ENCODE data around the gene NXPH4.
A peak's percentile ranks its signal among the peaks of the same experiment; 100 is the strongest.

Gene NXPH4

DNA sequence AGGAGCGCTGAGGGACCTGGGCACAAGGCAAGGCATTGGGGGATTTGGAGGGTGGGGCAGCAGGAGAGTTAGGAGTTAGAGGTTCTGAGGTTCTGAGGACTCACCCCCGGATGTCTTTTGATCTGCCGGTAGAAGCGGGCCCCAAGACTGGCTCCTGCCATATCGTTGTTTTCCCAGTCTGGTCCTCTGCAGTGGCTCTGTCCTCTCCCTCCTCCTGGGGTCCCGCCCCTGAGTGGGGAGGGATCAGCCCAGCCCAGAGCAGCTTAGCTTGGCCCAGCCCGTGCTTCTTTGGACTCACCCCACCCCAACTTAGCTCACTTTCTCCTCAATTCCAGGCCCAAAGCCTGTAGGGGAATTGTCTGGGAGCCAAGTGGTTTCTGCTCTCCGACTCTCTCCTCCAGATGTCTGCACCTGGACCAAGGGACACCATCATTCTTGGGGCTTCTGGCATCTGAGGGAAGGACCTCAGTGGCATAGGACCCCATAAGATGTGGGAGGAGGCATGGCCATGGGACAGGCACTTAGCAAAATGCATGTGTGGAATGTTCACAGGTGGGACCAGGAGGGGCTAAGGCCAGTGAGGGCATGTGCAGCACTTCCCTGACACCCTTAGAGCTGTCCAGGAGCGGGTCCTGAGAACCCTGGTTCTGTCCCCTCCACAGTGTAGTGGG lies 20.5 kb downstream of the NXPH4 start:
- H3K27ac ChIP-seq, result peak overlapping the region; percentile 100
- TF ChIP-seq, protein P1, sequence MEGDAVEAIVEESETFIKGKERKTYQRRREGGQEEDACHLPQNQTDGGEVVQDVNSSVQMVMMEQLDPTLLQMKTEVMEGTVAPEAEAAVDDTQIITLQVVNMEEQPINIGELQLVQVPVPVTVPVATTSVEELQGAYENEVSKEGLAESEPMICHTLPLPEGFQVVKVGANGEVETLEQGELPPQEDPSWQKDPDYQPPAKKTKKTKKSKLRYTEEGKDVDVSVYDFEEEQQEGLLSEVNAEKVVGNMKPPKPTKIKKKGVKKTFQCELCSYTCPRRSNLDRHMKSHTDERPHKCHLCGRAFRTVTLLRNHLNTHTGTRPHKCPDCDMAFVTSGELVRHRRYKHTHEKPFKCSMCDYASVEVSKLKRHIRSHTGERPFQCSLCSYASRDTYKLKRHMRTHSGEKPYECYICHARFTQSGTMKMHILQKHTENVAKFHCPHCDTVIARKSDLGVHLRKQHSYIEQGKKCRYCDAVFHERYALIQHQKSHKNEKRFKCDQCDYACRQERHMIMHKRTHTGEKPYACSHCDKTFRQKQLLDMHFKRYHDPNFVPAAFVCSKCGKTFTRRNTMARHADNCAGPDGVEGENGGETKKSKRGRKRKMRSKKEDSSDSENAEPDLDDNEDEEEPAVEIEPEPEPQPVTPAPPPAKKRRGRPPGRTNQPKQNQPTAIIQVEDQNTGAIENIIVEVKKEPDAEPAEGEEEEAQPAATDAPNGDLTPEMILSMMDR (IDR thresholded peaks at IDR 0.05), result no peak
- no peak for TF ChIP-seq ZFX (IDR thresholded peaks at IDR 0.05; ENCODE audit: borderline replicate concordance)

DNA sequence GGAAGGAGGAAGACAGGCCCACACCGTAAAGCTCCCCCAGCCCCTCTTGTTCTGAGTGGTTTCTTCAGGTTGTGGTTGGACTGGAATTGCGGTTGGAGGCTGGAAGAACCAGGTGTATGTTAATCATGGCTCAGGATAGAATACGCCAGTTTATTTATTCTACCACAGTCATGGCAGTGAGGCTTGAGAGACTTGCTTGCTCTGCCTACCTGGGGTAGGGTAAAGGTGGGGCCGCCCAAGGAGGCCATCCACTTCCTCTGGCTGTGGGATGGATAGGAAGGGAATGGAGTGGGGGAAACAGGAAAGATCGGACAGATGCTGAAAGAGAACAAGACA lies 21.0 kb downstream of the NXPH4 start:
- no peak for TF ChIP-seq ZFX (IDR thresholded peaks at IDR 0.05; ENCODE audit: borderline replicate concordance)
- TF ChIP-seq, protein P1 (IDR thresholded peaks at IDR 0.05), result no peak
- peak overlapping the region; percentile 100 for H3K27ac ChIP-seq

DNA sequence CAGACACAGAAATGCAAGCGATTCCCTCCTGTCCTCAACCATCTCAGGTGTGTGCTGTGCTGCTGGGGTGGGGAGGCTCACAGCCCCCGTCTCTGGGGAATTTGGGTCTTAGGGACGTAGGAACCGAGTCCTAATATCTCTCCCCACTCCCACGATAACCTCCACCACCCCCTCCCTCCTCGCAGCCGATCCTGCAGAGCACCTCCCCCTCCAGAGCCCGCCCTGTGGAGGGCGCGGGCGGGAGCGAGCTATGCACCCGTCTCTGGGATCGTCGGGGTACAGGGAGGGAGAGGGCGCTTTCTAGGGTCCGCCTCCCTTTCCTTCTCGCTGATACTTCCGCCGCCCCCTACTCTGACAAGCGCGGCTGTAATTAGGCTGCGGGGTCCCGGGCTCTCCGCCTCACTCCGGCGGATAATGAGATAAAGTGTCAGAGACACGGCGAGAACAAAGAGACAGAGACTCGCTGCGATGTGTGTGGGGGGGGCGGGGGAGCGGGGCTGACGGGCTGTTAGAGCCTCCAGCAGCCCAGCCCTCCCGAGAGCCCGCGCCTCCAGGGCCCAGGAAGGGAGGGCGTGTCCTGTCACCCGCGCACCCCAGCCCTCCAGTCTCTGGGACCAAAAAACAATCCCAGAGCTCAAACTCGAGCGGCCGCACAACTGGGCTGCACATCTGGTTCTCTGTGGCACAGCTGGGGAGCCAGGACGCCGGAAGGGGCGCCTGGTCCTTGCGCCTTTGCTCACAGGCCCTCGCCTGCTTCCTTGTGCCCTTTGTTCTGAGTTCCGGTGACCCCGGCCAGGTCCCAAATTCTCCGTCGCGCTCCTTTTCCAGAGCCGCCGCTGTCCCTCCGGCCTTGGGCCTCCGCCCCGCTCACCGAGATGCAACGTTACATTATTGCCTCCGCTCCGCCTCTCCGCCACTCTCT lies 21.6 kb downstream of the NXPH4 start:
- no peak for TF ChIP-seq ZFX (IDR thresholded peaks at IDR 0.05; ENCODE audit: borderline replicate concordance)
- TF ChIP-seq, protein P1 (IDR thresholded peaks at IDR 0.05), result no peak
- H3K27ac ChIP-seq, result peak overlapping the region; percentile 100

DNA sequence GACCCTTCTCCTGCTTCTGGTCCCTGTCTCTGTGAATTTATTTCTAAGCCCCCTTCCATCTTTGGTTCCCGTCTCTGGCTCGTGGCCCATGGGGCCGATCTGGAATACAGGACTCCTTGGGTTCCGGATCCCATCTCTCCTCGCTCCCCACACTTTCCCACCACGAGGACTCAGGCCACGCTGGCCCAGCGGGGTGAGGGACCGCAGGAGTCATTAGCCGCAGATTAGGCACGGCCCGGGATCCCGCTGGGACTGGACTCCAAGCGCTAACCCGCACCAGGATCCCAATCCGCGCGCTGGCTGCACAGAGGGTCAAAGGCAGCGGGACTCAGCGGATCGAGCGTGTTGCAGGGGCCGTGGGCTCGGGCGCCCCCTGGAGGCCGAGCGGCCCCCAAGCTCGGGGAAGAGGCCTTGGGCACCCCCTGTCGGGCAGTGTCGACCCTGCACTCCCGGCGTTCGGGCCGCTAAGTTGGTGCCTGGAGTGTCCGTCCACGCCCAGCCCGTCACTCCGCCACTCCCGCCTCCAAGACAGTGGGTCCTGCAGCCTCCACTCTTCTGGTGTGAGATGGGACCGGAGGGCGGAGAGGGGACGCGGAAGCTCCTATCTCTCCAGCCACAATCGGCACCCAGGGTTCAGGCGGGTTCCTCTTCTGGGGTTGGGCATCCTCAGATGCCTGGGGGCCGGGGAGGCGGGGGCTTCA lies 22.4 kb downstream of the NXPH4 start:
- no peak for TF ChIP-seq ZFX (IDR thresholded peaks at IDR 0.05; ENCODE audit: borderline replicate concordance)
- TF ChIP-seq, protein P1 (IDR thresholded peaks at IDR 0.05), result peak; percentile 100
- H3K27ac ChIP-seq, result peak overlapping the region; percentile 100

DNA sequence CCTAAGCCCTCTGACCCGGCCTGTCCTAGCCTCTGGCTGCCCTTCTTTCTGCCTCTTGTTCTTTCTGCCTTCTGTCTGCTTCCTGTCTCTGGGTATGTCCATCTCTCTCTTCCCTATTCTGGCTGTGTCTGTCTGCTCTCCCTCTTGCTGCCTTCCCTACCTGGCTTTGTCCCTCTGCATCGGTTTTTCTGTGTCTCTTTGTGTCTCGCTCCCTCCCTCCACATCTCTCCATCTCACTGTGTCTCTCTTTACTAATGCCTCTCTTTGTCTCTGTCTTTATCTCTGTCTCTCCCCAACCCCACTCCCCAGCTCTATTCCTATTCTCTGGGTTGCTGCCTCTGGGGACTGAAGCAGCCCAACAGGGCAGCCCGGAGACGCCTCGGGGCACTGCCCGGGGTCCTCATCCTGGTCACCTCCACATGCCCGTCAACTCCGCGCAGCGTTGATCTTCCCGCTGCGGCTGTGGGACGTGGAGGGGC lies 23.0 kb downstream of the NXPH4 start:
- H3K27ac ChIP-seq, result peak overlapping the region; percentile 100
- TF ChIP-seq ZFX (IDR thresholded peaks at IDR 0.05; ENCODE audit: borderline replicate concordance), result no peak
- TF ChIP-seq, protein P1 (IDR thresholded peaks at IDR 0.05), result no peak

DNA sequence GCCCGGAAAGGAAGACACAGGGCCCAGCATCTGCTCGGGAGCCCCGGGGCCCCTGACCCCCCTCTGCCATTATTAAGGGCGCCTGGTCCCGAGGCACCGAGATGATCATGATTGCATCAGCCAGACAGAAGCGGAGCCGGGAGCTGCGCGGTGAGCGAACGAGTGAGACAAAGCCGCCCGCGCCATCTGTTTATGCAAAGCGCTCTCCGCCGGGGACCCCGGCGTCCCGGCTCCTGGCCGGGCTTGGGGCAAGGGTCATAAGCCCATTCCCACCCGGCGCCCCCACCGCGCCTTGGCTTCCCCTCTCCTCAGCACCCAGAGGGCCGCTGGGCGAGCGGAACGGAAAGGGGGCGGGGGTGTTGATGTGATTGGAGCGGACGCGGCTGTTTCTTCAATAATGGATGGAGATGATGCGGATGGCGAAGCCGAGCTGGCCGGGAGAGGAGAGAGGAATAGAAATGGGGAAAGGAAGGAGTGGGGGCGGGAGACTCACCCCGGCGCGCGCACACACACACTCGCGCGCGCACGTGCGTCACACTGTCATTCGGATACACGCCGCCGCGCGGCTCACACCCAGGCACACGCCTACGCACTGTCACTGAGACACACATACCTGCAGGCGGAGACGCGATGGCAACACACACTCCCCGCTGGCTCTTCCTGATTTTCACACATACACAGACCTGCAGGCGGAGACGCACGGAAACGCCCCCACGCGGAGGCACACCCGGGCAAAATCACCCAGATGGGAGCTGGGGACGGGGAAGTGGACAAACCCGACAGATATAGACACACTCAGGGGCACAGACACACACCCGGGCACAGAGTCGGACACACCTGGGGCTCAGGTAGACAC lies 23.7 kb downstream of the NXPH4 start:
- H3K27ac ChIP-seq, result peak overlapping the region; percentile 100

More for the DNA sequence above, 23.7 kb downstream of the NXPH4 start:
- no peak for TF ChIP-seq ZFX (IDR thresholded peaks at IDR 0.05; ENCODE audit: borderline replicate concordance)
- TF ChIP-seq, protein P1 (IDR thresholded peaks at IDR 0.05), result peak; percentile 38
